Liver (tissue), 2 donors: ENCODE results near the gene KIF26A.

Experiments
- CTCF ChIP-seq: fragments of 150-350 bp; IDR thresholded peaks from 2 replicates; pipeline ENCODE4 v1.5.1; 2017; ENCODE audit warnings: improper control_type of control experiment, low read depth, low read length; ENCODE audit not compliant: missing input control
- REST ChIP-seq: IDR thresholded peaks from 2 replicates; pipeline ENCODE4 v1.6.1; 2016; ENCODE audit warnings: antibody characterized with exemption, mild to moderate bottlenecking
- donor health status: healthy.

GRCh38 chr14:104115131-104115600, 23.2 kb upstream of the KIF26A start:
- TF ChIP-seq CTCF (no peak), REST (no peak)
